Measurements from ENCODE around the gene MED14.

MED14 gene

DNA sequence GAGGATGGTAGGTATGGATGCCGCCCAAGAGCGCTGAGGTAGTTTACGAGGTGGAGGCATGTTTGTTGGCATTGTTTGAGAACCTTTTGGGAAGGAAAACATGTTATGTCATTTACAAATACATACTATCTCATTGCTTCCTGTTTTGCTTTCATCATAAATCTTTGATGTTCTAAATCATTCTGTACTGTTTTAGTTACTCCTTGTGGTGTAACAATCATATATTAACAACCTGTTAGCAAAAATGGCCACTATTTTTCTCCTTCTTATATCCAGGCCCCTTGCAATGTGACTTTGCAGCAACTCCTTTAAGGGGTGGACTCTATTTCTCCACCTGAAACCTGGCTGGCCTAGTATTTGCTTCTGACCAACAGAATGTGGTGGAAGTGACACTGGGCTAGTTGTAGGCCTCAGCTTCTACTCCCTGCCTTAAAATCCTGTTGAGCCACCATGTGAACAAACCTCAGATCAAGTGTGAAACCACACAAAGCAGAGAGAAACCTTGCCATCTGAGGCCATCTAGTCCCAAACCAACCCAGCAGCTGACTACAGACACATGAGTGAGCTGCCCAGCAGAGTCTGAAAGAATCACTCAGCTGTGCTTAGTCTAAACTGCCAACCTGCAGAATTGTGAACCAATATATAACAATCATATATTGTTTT lies 72.1 kb downstream of the MED14 start:
- DNase-seq = no peak

DNA sequence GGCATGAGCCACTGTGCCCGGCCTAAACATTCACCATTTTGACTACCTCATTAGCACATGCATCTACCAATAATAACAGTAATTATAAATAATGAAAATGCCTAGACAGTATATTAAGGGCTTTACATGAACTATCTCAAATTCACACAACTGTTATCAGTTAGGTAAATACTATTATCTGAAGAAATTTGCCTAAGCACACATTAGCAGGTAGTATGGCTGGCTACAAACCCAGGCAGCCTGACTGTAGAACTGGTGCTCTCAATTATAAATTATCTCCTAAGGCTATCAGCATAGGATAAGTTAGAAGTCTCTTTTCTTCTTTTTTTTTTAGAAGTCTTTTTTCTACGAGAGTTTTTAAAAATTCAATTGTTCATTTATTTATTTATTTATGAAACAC lies 73.9 kb downstream of the MED14 start:
- no peak for DNase-seq

DNA sequence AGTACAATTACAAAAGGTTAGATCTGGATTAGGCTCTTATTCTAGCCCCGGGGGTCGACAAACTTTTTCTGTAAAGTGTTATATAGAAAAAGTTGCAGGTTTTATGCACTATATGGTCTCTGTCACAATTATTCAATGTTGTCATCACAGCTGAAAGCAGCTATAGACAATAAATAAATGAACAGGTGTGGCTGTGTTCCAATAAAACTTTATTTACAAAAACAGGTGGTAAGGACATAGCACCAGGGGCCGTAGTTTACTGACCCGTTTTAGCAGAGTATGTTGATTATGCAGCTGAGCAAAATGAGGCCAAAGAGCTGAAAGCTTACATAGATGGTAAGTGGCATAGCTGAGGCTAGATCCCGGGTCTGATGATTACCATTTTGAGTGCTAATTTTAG lies 75.0 kb downstream of the MED14 start:
- DNase-seq = no peak

DNA sequence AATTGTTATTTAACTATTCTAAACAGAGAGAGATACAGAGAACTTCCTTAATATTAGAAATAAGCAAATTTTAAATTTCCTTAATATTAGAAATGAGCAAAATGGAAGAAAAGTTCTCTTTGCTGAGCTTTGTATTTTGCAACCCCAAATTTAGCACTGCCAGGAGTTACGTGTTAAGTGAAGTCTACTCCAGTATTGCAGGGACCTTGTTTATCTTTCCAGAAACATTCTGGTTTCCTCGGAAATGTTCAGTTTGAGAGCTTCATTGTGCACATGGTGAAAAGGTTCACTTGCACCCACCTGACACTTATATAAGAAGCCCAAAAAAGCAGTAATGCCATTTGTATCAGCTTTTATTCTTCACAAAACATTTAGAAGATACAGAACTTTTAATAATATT lies 81.8 kb downstream of the MED14 start:
- no peak for DNase-seq

DNA sequence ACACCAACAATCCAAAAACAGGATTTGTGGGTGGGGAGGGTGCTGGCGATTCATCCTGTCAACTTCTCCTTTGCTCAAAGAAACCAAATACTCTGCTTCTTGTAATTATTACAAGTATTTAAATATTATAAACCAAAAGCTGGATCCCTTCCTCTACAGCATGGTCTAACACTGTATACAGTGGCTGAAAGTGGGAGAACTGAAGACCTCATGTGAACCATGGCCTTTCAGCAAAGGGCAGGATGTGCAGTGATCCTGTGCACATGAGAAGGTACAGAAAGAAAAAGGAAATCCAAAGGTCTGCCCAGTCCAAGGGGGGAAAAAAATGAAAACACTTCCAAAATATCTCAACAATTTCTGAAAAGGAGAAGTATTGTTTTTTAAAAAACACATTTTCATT lies 82.7 kb downstream of the MED14 start:
- DNase-seq = no peak

DNA sequence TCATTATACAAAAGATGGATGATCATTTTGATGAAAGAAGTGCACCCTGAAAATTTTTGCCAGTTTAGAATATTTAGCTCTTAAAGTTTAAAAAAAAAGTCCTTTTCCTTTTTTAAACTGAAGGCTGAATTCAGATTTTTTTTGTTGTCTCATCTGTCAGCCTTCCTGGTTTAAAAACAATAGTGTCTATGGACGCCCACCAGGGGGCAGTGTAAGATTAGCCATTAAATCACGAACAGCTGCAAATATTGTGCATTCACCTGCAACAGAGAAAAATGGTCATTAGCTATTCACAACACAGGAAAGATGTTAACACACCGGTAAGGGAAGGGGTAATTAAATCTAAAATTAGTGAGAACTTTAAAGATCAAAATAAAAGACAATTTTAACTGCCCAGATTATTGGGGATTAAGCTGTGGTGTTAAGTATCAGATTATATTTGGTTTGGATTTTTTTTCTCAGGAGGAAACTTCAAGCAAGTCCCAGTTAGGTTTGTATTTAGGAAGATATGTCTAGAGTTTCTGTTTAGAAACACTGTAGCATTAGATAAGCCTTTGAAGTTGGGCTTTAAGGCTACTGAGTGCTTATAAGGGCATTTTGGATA lies 83.6 kb downstream of the MED14 start:
- DNase-seq = peak; percentile 13 to 39

DNA sequence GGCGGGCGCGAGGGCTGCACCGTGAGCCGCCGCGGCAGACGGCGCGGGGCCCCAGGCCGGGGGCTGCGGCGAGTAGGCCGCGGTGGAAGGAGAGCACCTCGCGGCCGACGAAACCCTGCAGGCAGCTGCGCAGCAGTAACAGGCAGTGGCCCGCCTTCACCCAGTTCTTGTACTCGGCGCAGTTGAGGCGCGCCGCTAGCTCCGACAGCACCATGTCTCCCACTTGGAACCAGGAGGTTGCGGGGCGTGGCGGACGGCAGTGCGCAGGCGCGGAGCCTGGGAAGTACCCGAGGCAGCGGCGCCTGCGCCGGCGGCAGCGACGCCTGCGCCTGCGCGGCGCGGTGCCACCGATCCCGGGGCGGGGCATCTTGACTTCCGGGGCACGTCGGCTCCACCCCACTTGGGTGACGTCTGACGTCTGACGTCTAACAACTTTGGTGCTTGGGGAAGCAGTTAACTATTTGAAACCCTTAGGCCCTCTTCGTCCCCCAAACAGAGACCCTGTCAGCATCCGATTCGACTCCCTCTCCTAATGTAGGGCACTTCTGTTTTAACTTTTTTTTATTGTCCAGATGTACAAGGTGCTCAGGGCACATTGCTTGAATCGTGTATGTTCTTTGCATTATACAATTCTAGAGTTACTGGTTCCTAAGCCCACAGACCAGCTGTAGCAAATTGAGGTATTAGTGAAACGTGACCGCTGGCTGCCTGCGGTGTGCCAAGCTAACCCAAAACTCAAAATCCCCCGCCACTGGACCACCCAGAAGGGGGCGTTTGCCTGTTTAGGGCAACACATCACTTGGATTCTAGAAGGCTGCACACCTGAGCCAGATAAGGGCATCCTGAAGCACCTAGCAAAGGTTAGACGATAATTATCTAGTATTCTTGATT lies 87.8 kb downstream of the MED14 start, which contains the start of gene CXorf38:
Gene CXorf38, minus strand, starts transcription at position 255 of the 891 bp plus-strand sequence. Its CDS starts 41 bp downstream, at position 214.
- peak; percentile 65 to 67 for DNase-seq

DNA sequence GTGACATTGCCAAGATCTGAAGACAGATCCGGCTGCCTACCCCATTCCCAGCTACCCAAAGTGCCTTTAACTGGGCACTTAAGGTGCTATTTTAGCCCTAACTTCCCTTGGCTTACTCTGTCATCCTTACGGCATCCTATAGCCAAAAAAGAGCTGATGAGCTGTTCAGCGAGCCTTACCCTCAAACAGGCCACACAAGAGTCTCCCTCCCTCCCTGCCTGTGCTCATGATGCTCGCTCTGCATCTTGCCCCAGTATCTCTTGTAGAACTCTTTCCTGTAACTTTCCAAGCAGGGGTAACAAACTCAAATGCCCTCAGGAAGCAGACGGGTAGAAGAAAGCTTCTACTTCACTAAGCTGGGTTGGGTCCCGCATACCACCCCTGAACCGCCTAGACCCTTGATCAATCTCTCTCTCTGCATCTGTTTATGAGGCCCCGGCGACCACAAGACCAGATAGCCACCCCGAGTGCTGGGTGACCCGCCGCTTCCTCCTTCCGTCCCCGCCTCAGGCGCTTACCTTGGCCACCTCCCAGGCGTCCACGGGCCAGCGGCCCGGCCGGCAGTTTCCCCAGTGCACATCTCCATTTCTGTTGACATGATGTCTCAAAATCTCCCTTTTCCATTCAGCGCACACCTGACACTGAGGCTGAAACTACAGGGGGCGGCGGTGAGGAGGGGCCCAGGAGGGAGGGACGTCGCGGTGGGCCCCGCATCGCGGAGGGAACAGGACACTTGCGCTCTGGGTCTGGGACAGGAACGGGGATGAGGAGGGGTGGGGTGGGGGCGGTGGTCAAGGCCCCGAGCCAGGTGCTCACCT lies 88.6 kb downstream of the MED14 start:
- DNase-seq = no peak

DNA sequence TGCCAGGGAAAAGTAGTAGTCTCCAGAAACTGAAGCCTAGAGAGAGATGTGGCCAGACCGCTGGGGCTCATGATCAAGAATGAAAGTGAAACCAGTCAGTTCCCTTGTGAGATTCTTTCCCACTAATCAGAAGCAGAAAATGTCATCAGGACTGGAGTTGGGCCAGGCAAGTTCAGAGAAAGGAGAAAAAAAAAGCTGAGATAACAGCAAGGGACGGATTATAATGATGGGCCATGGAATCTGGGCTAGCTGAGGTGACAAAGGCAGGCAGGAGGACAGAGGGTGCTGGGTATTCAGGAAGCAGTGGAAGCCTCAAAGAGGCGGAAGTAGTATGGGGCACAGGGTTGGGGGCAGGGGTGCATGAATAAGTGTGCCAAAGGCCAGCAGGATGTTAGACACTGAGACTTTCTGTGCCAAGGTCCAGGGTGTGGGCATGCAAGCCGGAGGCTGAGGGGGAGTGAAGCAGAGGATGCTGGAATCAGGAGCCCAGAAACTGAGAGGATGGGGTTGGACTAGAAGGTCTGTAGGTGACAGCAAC lies 90.5 kb downstream of the MED14 start:
- peak; percentile 51 to 60 for DNase-seq

DNA sequence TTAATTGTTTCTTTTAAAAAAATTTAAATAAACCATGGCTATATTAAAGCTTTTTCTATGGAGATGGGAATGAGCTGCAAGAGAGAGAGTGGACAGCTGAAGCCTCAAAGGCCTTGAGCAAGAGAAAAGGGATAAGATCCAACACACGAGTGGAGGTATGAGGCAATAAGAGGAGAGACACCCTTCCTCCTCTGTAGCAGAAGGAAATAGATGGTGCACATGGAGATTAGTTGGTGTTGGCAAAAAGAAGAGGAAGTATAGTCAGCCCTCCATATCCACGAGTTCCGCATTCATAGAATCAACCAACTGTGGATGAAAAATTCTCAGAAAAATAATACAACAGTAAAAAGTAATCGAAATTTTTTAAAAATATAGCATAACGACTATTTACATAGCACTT lies 91.2 kb downstream of the MED14 start:
- peak; percentile 83 to 92 for DNase-seq

DNA sequence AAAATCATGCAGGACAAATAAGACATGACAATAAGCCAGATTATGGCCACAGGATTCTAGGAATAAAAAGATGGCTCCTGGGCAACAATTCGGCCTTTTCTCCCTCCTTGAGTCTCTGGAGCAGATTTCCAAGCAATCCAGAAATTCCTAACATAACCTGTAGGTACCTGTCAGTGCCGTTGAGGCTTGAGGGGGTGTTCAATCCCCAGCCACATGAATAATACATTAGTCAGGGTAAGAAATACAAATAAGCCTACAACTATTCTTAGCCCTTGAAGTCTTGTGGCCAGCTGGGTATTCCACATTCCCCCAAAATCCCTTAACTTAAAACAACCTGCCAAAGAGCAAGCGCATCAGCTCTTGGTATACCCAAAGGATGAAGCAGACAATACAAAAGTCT lies 97.7 kb downstream of the MED14 start:
- no peak for DNase-seq

DNA sequence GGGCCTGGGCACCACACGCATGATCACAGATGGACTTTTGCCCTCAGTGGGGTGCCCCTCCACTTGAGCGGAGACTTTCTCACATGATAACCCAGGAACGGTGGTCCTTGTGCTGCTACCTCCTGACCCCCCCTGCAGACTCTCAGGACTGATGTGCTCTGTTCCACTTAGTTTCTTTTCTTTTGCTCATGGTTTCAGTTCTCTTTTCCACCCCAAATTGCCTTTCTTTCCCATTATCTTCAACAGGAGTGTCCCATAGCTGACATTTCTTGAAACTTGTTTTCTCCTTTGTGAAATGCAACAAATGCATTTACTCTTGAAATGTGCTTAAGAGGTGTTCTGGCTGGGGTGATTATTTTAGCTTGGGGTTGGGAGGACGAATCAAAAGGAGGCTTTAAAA lies 103.1 kb downstream of the MED14 start:
- no peak for DNase-seq

DNA sequence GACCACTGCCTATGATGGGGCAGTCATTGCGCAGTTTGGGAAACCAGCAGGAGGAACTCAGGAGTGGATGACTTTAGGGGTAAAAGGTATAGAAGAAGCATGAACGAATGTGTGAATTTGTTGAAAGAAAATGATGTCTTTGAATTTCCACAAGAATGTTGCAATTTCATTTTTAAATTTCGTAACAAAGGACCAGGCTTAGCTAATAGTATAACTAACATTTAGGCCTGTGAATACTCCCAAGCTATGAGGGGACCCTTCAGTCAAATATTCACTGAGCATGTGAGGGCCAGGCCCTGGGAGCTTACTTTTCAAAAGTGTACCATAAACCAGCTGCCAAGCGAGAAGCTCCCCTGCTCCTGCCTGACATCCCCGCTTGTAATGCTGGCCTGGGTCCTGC lies 106.8 kb downstream of the MED14 start:
- peak; percentile 43 to 57 for DNase-seq

DNA sequence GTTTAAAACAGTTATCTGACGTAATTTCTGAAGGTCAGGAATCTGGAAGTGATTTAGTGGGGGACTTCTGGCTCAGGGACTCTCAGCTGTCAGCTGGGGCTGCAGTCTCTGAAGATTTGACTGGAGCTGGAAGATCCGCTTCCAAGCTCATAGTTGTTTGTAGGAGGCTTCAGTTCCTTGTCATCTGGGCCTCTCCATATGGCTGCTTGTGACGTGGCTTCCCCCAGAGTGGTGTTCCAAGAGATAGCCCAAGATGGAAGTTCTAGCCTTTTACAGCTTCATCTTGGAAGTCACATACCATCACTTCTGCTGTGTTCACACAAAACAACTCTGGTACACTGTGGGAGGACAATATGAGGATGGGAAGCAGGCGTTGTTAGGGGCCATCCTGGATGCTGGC lies 110.0 kb downstream of the MED14 start:
- no peak for DNase-seq

DNA sequence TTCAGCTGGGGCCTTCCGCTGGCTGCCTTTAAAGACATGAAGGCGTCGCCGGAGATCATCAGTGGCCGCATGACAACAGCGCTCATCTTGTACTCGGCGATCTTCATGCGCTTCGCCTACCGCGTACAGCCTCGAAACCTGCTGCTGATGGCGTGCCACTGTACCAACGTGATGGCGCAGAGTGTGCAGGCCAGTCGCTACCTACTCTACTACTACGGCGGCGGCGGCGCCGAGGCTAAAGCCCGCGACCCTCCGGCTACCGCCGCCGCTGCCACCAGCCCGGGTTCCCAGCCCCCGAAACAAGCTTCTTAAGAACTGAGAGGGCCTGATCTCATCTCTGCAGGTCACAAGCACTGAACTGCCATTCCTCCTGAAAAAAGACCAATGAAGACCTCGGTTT lies 111.7 kb downstream of the MED14 start:
- DNase-seq = no peak

DNA sequence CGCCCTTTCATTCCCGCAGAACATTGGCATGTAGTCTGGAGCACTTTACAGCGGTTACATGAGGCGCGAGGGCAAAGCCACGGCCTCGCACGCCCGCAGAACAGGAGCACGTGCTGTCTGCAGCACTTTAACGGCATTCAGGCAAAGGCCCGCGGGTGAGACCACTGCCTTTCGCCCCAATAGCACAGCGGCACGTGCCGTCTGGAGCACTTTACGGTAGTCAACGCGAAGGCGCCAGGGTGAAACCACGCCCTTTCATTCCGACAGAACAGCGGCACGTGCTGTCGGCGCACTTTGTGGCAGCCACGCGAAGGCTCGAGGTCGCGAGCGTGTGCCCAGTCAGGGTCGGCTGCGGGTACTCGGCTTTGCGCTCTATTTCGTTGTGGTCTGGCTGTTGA lies 112.2 kb downstream of the MED14 start, which contains the start of gene MPC1L:
Gene MPC1L, plus strand, starts transcription at position 290 of the 398 bp plus-strand sequence. CDS start 138 bp downstream, outside the sequence.
- no peak for DNase-seq

DNA sequence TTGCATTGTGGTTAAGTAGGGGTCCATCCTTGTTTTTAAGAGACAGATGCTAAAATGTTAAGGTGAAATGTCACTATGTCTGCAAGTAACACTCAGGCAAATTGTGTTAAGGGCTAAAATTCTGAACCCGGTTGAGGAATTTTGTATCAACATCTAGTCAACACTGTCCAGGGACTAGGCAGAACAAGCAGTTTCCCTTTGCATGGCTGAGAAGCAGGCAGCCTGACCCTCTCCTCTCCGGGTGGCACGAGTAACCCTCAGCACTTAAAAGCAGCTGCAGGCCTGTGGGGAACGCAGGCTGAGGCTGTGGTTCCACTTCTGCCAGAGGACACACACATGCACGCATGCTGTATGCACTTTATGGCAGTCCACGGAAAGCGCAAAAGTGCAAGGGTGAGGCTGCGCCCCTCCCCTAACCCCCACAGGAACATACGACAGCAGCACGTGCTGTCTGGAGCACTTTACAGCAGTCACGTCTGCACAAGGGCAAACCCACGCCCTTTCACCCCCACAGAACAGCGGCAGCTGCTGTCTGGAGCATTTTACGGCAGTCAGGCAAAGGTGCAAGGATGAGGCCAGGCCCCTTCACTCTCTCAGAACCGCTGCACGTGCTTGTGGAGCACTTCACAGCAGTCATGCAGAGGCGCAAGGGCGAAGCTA lies 112.7 kb downstream of the MED14 start:
- DNase-seq = no peak

DNA sequence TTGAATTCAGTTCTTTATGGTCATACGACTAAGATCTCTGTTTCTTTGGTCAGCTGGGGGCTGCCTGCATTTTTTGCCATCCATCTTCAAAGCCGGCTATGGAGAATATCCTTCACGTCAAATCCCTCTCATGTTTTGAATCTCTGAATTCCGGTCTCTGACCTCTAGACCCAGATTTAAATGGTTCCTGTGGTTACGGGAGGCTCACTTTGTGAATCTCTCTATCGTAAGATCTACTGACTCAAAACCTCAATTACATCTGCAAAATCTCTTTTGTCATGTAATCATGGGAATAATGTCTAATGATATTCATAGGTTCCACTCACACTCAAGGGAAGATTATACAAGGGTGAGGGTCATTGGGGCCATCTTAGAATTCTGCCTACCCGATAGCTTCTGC lies 117.8 kb downstream of the MED14 start:
- no peak for DNase-seq

DNA sequence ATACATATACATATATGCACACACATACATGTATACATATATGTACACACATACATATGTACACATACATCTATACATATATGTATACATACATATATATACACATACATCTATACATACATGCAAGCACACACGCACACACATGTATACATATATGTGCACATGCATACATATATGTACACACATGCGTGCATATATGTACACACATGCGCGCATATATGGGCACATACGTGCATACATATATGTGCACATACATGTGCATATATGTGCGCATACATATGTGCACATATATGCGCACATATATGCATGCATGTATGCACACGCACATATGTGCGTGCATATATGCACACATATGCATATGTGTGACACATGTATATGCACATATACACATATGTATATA lies 119.4 kb downstream of the MED14 start:
- no peak for DNase-seq

DNA sequence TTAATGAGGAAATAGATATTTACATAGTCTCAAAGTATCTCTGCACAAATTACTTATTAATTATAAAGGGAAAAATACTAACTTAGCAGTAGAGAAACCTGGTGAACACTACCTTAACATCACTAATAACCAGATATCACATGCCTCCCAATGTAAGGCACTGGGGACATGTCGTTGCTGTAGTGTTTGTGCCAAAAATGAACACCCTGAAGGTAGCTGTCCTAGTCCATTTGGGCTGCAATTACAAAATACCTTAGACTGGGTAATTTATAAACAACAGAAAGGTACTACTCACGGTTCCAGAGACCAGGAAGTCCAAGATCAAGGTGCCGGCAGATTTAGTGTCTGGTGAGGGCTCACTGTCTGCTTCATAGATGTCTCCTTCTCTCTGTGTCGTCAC lies 122.8 kb downstream of the MED14 start:
- DNase-seq = no peak

DNA sequence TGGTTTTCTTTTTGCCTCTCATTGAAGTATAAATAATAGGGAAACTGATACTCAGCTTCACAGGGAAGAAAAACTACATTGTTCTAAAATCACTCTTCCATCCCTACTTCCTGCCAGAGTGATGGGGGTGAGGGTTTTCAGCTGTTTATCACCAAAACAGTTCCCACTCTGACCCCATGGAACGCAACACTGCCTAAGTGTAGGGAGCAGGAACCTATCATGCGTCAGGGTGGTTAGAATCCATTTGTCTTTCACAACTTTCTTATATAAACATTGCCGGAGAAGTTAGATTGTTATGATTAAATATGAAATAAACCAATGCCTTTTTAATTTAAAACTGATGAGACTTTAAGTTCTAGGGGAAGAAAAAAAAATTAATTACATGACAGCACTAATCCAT lies 128.0 kb downstream of the MED14 start:
- DNase-seq = no peak

DNA sequence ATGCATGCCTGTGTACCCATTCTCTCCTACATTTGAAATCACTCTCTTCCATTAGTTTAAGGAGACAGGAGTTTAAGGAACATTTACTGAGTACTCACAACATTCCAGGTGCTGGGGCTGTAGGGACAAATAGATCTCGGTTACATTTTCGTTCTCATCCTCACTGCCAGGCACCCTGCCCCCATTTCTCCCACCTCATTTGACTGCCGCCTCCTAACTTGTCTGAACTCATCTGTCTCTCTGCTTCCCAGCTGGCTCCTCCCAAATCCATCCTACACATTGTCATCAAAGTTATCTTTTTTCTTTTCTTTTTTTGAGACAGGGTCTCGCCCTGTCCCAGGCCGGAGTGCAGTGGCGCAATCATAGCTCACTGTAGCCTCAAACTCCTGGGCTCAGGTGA lies 131.9 kb downstream of the MED14 start:
- no peak for DNase-seq
